HepG2 (cell line): Measurements from ENCODE around the gene PTK7. TPM values are rescaled to one million over a fixed set of nuclear protein-coding genes. Genes with fewer than 3 reads are reported as not detected.

ENCODE experiments used
- ATAC-seq: fragments of 200-7000 bp; cut with Tn5 transposase; 3 replicates; pipeline ENCODE4 v1.9.1; 2020; ENCODE audit warnings: mild to moderate bottlenecking, moderate library complexity
- BruUV-seq: library from RNA; stranded (reverse); fragments of 400-500 nt; replicated peaks from 2 replicates; lab custom pipeline; 2021; lab: Mats Ljungman, UMichigan
- CTCF ChIA-PET: fragments of 300-600 bp; formaldehyde crosslinking; extraction: SDS; loops from one replicate; lab custom pipeline; 2021; ENCODE audit warnings: low total read pairs, inconsistent platforms, low intra/inter-chr PET ratio; lab: Yijun Ruan, JAX
- POLR2A ChIA-PET: fragments of 350-600 bp; sonication (Branson Sonifier 250); formaldehyde crosslinking; loops from one replicate; lab custom pipeline; 2020; ENCODE audit warnings: antibody characterized with exemption, inconsistent platforms; lab: Yijun Ruan, JAX
- DNase-seq: peaks from one replicate; pipeline ENCODE4 v3.0.0-alpha.2; 2015; ENCODE audit warnings: low spot score
- FAIRE-seq: peaks from 3 replicates; lab custom pipeline; 2011; peaks lifted over from hg19 to GRCh38; lab: Jason Lieb, UNC
- H2AFZ ChIP-seq: one replicate; pipeline ENCODE4 v1.6.1; 2011; ENCODE audit warnings: low read length, inconsistent platforms
- H3K27ac ChIP-seq: fragments of 300-600 bp; 3 replicates; pipeline ENCODE4 v1.8.0; 2011; ENCODE audit warnings: mixed run types, mild to moderate bottlenecking, mixed read lengths, low read length, inconsistent platforms; ENCODE audit not compliant: insufficient read depth; ENCODE audit errors: extremely low read length
- H3K27me3 ChIP-seq, 2 experiments: fragments of 200-600 bp in 1 of 2; 2 replicates in 1 of 2; 3 replicates in 1 of 2; pipeline versions ENCODE4 v1.6.0 to v1.8.0; 2011; ENCODE audit warnings: low read length in 2 of 2, mild to moderate bottlenecking in 2 of 2, moderate library complexity in 2 of 2, inconsistent platforms in 1 of 2; ENCODE audit not compliant: insufficient read depth in 2 of 2, control insufficient read depth in 1 of 2
- H3K36me3 ChIP-seq, 2 experiments: fragments of 200-600 bp in 1 of 2; replicated peaks in 1 of 2; 2 replicates in 1 of 2; 3 replicates in 1 of 2; pipeline versions ENCODE4 v1.5.1 to v1.8.0; 2011; ENCODE audit warnings: low read length in 2 of 2, inconsistent platforms in 1 of 2; ENCODE audit not compliant: insufficient read depth in 2 of 2, control insufficient read depth in 1 of 2
- H3K4me1 ChIP-seq: 2 replicates; pipeline ENCODE4 v1.5.1; 2012; ENCODE audit warnings: low read length, inconsistent platforms; ENCODE audit not compliant: insufficient read depth
- H3K4me2 ChIP-seq: 2 replicates; pipeline ENCODE4 v1.6.0; 2011; ENCODE audit warnings: low read depth, low read length, inconsistent platforms
- H3K4me3 ChIP-seq, 3 experiments: fragments of 200-600 bp in 1 of 3; sonication (generic), shearing (Covaris generic) in 1 of 3; replicated peaks in 1 of 3; 2 replicates each; pipeline ENCODE4 v1.5.1; 2011 to 2016; ENCODE audit warnings: low read length in 3 of 3, inconsistent platforms in 2 of 3, low read depth in 2 of 3, mild to moderate bottlenecking in 2 of 3, control low read depth in 1 of 3, mixed read lengths in 1 of 3; ENCODE audit not compliant: insufficient read depth in 1 of 3
- H3K79me2 ChIP-seq: one replicate; pipeline ENCODE4 v1.6.1; 2011; ENCODE audit warnings: low read length, inconsistent platforms; ENCODE audit not compliant: insufficient read depth
- H3K9ac ChIP-seq: 2 replicates; pipeline ENCODE4 v1.6.0; 2011; ENCODE audit warnings: mild to moderate bottlenecking, low read depth, low read length, inconsistent platforms; ENCODE audit not compliant: insufficient read depth
- H3K9me3 ChIP-seq: 2 replicates; pipeline ENCODE4 v1.5.1; 2012; ENCODE audit warnings: mild to moderate bottlenecking, low read length
- H4K20me1 ChIP-seq: 2 replicates; pipeline ENCODE4 v1.6.0; 2011; ENCODE audit warnings: inconsistent platforms, mild to moderate bottlenecking, low read length, moderate library complexity; ENCODE audit not compliant: insufficient read depth
- FOSL1 ChIP-seq: sonication (generic); formaldehyde crosslinking; IDR thresholded peaks from 2 replicates; pipeline ENCODE4 v1.9.0; 2021; ENCODE audit warnings: missing genetic modification reagents, borderline replicate concordance
- KDM2A ChIP-seq: sonication (generic); formaldehyde crosslinking; IDR thresholded peaks from 2 replicates; pipeline ENCODE4 v1.4.0; 2020; ENCODE audit warnings: low read depth, missing genetic modification reagents, borderline replicate concordance
- NR0B2 ChIP-seq: sonication (generic); formaldehyde crosslinking; IDR thresholded peaks from 2 replicates; pipeline ENCODE4 v1.4.0; 2020; ENCODE audit warnings: mild to moderate bottlenecking, missing genetic modification reagents
- SNAPC4 ChIP-seq: sonication (generic); formaldehyde crosslinking; IDR thresholded peaks from 2 replicates; pipeline ENCODE4 v1.4.0; 2020; ENCODE audit warnings: mild to moderate bottlenecking, missing genetic modification reagents
- SRF ChIP-seq: IDR thresholded peaks from 2 replicates; pipeline ENCODE4 v1.6.1; 2011; ENCODE audit warnings: mild to moderate bottlenecking, low read depth, low read length, moderate library complexity
- ZBTB1 ChIP-seq: sonication (generic); formaldehyde crosslinking; IDR thresholded peaks from 2 replicates; pipeline ENCODE4 v1.4.0; 2020; ENCODE audit warnings: missing genetic modification reagents, borderline replicate concordance
- ZFP1 ChIP-seq: IDR thresholded peaks from 2 replicates; pipeline ENCODE4 v1.6.1; 2016
- ZMYM2 ChIP-seq: sonication (generic); formaldehyde crosslinking; IDR thresholded peaks from 2 replicates; pipeline ENCODE4 v1.8.0; 2022; ENCODE audit warnings: mild to moderate bottlenecking, missing genetic modification reagents
- ZNF205 ChIP-seq: IDR thresholded peaks from 2 replicates; pipeline ENCODE4 v1.6.1; 2018; ENCODE audit warnings: missing biosample characterization, missing genetic modification reagents
- ZNF282 ChIP-seq: fragments of 450-650 bp; IDR thresholded peaks from 2 replicates; pipeline ENCODE4 v1.6.1; 2018; ENCODE audit not compliant: partially characterized antibody
- ZNF761 ChIP-seq: sonication (generic); formaldehyde crosslinking; conservative IDR thresholded peaks from 2 replicates; pipeline ENCODE4 v1.4.0; 2020; ENCODE audit warnings: mild to moderate bottlenecking, missing genetic modification reagents
- WGBS: methylation state at CpG from one replicate; pipeline ENCODE4 v1.1.6; 2017; ENCODE audit warnings: low lambda C conversion rate; 5-methylcytosine and 5-hydroxymethylcytosine counted together
- in situ Hi-C: cut with HindIII; loops from 2 replicates; pipeline ENCODE4 v1.10.0; 2017; ENCODE audit warnings: low pct_unique_long_range_greater_than_20kb; ENCODE audit not compliant: extremely low pct_ligation_motif_present
- intact Hi-C: fragments of 100-400 bp; cut with micrococcal nuclease; formaldehyde crosslinking; loops from one replicate; pipeline ENCODE4 v1.10.0; 2022; ENCODE audit not compliant: unreplicated experiment
- polyA plus RNA-seq, 8 experiments: library from polyadenylated mRNA; depleted of rRNA in 3 of 8; stranded (reverse) in 7 of 8; unstranded in 1 of 8; fragments of >200 nt; fragmentation: Illumina TruSeq in 4 of 8; extraction: Trizol in 4 of 8; gene quantifications; 2 replicates each; pipeline versions ENCODE4 v1.2.1 to v1.2.3, GENCODE V29; 2011 to 2016; ENCODE audit warnings: low read depth in 4 of 8, missing spikeins in 1 of 8, mixed read lengths in 1 of 8; ENCODE audit not compliant: insufficient read depth in 1 of 8
- total RNA-seq, 5 experiments: library from RNA; depleted of rRNA; stranded (reverse); fragments of >200 nt; fragmentation: Illumina TruSeq; extraction: Trizol; gene quantifications; 2 replicates each; pipeline ENCODE4 v1.2.3, GENCODE V29; 2016; ENCODE audit warnings: low read depth in 1 of 5
- TF ChIP-seq, protein P1 (sequence below): sonication (generic); formaldehyde crosslinking; IDR thresholded peaks from 2 replicates; pipeline ENCODE4 v1.4.0; 2020; ENCODE audit warnings: missing genetic modification reagents
- TF ChIP-seq, protein P2 (sequence below): sonication (generic); formaldehyde crosslinking; IDR thresholded peaks from 2 replicates; pipeline ENCODE4 v1.4.0; 2020; ENCODE audit warnings: mild to moderate bottlenecking, missing genetic modification reagents

The PTK7 gene
- total and polyA plus RNA-seq, 2 of the 13 experiments (the other 11 are each of a cell fraction or from before 2014, with no cell fraction given) = 98.5 to 99.8 TPM

DNA sequence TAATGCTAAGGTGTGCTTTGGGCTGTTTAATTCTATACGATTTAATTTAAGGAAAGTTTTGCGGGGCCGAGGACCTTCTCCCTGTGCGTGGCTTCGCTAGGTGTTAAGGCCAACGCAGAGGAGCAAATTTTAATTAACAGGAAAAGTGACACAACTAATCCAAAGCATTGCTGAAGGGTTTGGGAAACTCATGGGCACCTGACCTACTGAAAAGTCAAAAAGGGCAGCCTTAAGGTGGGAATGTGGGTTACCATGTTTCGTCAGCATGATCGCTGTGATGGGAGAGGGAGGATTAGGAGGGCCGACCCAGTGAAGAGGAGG lies 105.5 kb downstream of the PTK7 start (continued):
- TF ChIP-seq ZNF761 (0 out of 2 replicates have a peak, but pooled peaks have one; percentile 9), ZMYM2 (CRISPR knock-in tag) (0 out of 2 replicates have a peak, but pooled peaks have one; percentile 21)

DNA sequence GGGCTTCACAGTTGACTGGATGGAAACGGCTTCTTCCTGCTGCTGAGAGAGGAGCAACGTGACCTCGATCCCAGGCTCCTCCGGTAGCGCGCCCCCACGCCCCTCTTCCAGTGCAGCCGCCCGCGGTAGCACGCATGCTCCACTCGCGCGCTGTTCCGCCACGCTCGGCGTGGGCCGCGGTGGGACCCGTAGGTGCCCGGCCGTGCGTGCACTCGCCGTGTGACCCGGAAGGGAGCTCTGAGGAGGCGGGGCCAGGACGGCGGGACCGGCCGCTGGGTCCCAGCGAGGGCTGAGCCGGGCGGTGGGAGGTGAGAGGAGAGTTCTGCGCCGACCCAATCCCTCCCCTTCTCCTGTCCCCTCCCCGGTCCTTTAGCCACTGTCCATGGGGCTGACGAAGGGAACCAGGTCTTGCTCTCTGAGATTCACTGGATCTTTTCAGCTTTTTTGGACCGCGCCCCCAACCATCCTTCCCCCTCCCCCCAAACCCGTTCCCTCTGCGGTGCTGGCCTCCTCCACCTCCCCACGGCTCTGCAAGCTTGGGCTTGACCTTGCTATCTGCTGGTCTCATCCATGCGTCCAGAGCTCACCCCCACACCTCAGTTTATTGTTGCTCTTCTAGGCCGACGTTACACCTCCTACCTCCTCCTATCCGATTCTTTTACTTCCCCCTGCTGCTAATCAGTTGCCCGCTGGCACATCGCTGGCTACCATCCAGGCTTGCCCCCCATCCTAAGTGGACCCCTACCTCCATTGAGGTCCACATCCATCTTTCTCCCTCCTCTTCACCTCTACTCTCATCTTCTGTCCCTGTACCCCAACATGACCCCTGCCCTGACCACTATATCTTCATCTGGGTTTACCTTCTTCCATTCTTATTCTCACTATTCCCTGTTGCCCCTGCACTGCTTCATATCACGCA lies 106.1 kb downstream of the PTK7 start, which contains the start of gene CUL9:
Gene CUL9 (plus strand): TSS at position 255 of the 919 bp plus-strand sequence. CDS start 2,115 bp downstream, outside the sequence.
- peak within 1 kb of the TSS; percentile 58 for H3K27ac ChIP-seq
- peaks cover 22% of the 10 kb centered on the region for H3K4me1 ChIP-seq
- peak; percentile 95 for ATAC-seq
- H4K20me1 ChIP-seq = no peaks in the 10 kb centered on the region
- peaks cover 18 to 22% of the 10 kb centered on the region in 2 experiments for H3K36me3 ChIP-seq
- DNase-seq = peak; percentile 60
- POLR2A ChIA-PET = interaction anchor here (0.6 to 2.4 kb wide), 30 partner anchors 8 to 1132 kb away, joined by 3 to 12 read pairs (median 4); partner anchors contain the start of genes ABCC10, CUL7, DNPH1 and KLC4
- intact Hi-C loops = loop anchor here (1.0 kb wide), 1 partner anchor 8 kb away; no protein-coding TSS in a partner anchor
- in situ Hi-C loops = no loop called here
- CTCF ChIA-PET = no interaction called here
- 4% methylated on average over 26 of the region's 51 CpGs for WGBS
- H3K4me3 ChIP-seq = peak within 1 kb of the TSS; percentile 73 to 83 (median 78)
- no TSS peak for BruUV-seq
- H2AFZ ChIP-seq = no peak within 1 kb of the TSS
- H3K79me2 ChIP-seq = no peaks in the 10 kb centered on the region
- FAIRE-seq = peak; percentile 66
- no peaks in the 10 kb centered on the region; a peak in 1 of 5 replicates for H3K27me3 ChIP-seq
- peak within 1 kb of the TSS; percentile 80 for H3K9ac ChIP-seq
- no peaks in the 10 kb centered on the region for H3K9me3 ChIP-seq
- peak within 1 kb of the TSS; percentile 96 for H3K4me2 ChIP-seq
- TF ChIP-seq KDM2A (CRISPR knock-in tag) (peak; percentile 100), FOSL1 (CRISPR knock-in tag) (no peak), SNAPC4 (CRISPR knock-in tag) (no peak), NR0B2 (CRISPR knock-in tag) (peak; percentile 74; the same call in 1 of the 2 replicates), ZNF282 (no peak), SRF (no peak), ZBTB1 (CRISPR knock-in tag) (no peak), ZFP1 (CRISPR knock-in tag) (0 out of 2 replicates have a peak, but pooled peaks have one; percentile 71), ZNF205 (CRISPR knock-in tag) (peak; percentile 95)
- TF ChIP-seq, protein P1, sequence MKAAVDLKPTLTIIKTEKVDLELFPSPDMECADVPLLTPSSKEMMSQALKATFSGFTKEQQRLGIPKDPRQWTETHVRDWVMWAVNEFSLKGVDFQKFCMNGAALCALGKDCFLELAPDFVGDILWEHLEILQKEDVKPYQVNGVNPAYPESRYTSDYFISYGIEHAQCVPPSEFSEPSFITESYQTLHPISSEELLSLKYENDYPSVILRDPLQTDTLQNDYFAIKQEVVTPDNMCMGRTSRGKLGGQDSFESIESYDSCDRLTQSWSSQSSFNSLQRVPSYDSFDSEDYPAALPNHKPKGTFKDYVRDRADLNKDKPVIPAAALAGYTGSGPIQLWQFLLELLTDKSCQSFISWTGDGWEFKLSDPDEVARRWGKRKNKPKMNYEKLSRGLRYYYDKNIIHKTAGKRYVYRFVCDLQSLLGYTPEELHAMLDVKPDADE (CRISPR knock-in tag) = 0 out of 2 replicates have a peak, but pooled peaks have one; percentile 63
- TF ChIP-seq, protein P2, sequence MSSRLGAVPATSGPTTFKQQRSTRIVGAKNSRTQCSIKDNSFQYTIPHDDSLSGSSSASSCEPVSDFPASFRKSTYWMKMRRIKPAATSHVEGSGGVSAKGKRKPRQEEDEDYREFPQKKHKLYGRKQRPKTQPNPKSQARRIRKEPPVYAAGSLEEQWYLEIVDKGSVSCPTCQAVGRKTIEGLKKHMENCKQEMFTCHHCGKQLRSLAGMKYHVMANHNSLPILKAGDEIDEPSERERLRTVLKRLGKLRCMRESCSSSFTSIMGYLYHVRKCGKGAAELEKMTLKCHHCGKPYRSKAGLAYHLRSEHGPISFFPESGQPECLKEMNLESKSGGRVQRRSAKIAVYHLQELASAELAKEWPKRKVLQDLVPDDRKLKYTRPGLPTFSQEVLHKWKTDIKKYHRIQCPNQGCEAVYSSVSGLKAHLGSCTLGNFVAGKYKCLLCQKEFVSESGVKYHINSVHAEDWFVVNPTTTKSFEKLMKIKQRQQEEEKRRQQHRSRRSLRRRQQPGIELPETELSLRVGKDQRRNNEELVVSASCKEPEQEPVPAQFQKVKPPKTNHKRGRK (CRISPR knock-in tag) = no peak
